ENCODE measurements around the gene TPM4. TPM values are rescaled to one million over a fixed set of nuclear protein-coding genes. Genes with fewer than 3 reads are reported as not detected.

The TPM4 gene
- total and polyA plus RNA-seq, 2 of the 8 experiments (the other 6 are each of a cell fraction or from before 2014, with no cell fraction given), result 160 to 359 TPM

DNA sequence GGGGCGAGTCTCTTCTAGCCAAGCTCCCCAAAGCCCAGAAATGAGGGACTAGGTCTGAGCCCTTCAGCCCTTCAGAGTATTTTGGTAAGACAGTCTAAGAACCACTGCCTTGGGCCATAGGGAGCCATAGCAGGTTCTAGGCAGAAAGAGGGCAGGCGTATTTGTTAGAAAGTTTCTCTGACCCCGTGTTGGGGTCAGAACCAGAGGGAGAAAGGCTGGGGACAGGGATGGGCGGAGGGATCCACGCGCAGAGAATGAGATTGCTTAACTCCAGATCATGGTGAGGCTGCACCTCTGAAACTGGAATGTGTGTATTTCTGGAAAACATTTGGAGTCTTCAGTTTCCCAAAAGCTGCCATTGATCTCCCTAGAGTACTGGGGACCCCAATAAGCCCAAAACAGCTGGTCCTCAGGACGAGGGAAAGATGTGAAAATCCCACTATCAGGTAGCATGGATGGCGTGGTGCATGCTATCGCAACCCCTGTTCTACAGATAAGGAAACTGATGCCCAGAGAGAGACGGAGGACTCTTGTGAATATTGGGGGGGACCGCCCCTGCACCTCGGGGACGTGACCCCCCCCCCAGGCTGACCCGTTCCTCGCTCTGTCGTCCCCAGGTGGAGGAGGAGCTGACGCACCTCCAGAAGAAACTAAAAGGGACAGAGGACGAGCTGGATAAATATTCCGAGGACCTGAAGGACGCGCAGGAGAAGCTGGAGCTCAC lies 703 bp upstream of the TPM4 start:
- peak overlapping the region; percentile 66; the same call in 1 of the 2 replicates for H2AK5ac ChIP-seq (ENCODE audit: low read depth, low read length)
- H3K79me2 ChIP-seq (ENCODE audit: control insufficient read depth in 1 of 2, insufficient read depth in 2 of 2, low read length in 2 of 2), result peaks cover 16 to 40% of the 10 kb centered on the region in 2 experiments
- peak overlapping the region; percentile 67; the same call in 1 of the 2 replicates for H2BK15ac ChIP-seq (ENCODE audit: low read length)
- no peak for DNase-seq (ENCODE audit: low read depth in 1 of 2, low spot score in 2 of 2)
- WGBS, 2 experiments (ENCODE audit: extremely low coverage in 1 of 2, insufficient coverage in 1 of 2, insufficient read length in 1 of 2, insufficient replicate concordance in 2 of 2, low coverage in 1 of 2, low lambda C conversion rate in 2 of 2, missing lambda C conversion rate in 1 of 2), result 26% methylated on average over 21 of the region's 21 CpGs; no CpG with 5 or more reads in 1 of the 2 experiments
- no peak overlapping the region for H2BK120ac ChIP-seq (replicated peaks; ENCODE audit: low read depth, low read length)
- peaks cover 0 to 8% (median 7%) of the 10 kb centered on the region in 4 experiments; a peak in 5 of 7 replicates for H3K4me1 ChIP-seq (replicated peaks in 1 of 4; ENCODE audit: control insufficient read depth in 3 of 4, insufficient read depth in 4 of 4, low read length in 3 of 4)
- H4K8ac ChIP-seq (ENCODE audit: extremely low read depth, insufficient read depth, low read length), result peak overlapping the region; percentile 94; the same call in 1 of the 2 replicates
- peak overlapping the region; percentile 83 to 99 (median 91) for H3K9ac ChIP-seq (replicated peaks in 1 of 4; ENCODE audit: extremely low read depth in 1 of 4, low read depth in 3 of 4, low read length in 3 of 4)
- H3K36me3 ChIP-seq (ENCODE audit: control insufficient read depth in 2 of 4, insufficient read depth in 4 of 4, low read length in 3 of 4), result peaks cover 0 to 1% (median 0%) of the 10 kb centered on the region in 4 experiments; a peak in 2 of 8 replicates
- H3K23ac ChIP-seq (ENCODE audit: insufficient read length), result no peak overlapping the region
- no peak overlapping the region for H2AFZ ChIP-seq (ENCODE audit: low read length)
- H3K56ac ChIP-seq (replicated peaks; ENCODE audit: insufficient read length, low read depth, low read length), result peak overlapping the region; percentile 70
- POLR2A ChIA-PET (ENCODE audit: partially characterized antibody), result interaction anchor here (0.6 to 22.4 kb wide), 28 partner anchors 10 to 885 kb away, joined by 3 to 582 read pairs (median 4); partner anchors contain the start of genes FAM32A, HSH2D and RAB8A
- H3K27ac ChIP-seq (ENCODE audit: low read depth, low read length), result peak overlapping the region; percentile 85
- H4K20me1 ChIP-seq (replicated peaks in 1 of 2; ENCODE audit: control insufficient read depth in 1 of 2, insufficient read depth in 2 of 2, low read length in 2 of 2), result peaks cover 0 to 2% of the 10 kb centered on the region in 2 experiments
- no peak overlapping the region for H3K14ac ChIP-seq (ENCODE audit: insufficient read length)
- CTCF ChIA-PET (ENCODE audit: partially characterized antibody), result interaction anchor here (0.7 to 9.6 kb wide), 6 partner anchors 9 to 1511 kb away, joined by 3 to 107 read pairs (median 4); partner anchors contain the start of gene RAB8A
- peak overlapping the region; percentile 88 for H2BK5ac ChIP-seq (ENCODE audit: low read depth, low read length)
- H4K5ac ChIP-seq (ENCODE audit: insufficient read length, low read depth, low read length), result peak overlapping the region; percentile 73
- peak overlapping the region; percentile 55; the same call in 1 of the 2 replicates for H3K18ac ChIP-seq (ENCODE audit: extremely low read depth, low read length)
- no peak overlapping the region for H2BK20ac ChIP-seq (ENCODE audit: low read length)
- no peak for TF ChIP-seq ZNF274 (IDR thresholded peaks at IDR 0.05; ENCODE audit: borderline replicate concordance, extremely low read depth, low read length)
- no peak for TF ChIP-seq EGR1 (IDR thresholded peaks at IDR 0.05; ENCODE audit: borderline replicate concordance, low read depth, low read length)
- peak; percentile 93 for TF ChIP-seq KDM1A (IDR thresholded peaks at IDR 0.05; ENCODE audit: borderline replicate concordance, low read length)
- TF ChIP-seq, protein P1, sequence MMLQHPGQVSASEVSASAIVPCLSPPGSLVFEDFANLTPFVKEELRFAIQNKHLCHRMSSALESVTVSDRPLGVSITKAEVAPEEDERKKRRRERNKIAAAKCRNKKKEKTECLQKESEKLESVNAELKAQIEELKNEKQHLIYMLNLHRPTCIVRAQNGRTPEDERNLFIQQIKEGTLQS (IDR thresholded peaks at IDR 0.05; ENCODE audit: insufficient read depth, low read depth, low read length), result no peak
- peak; percentile 8 to 68; a peak in 2 of 3 replicates for TF ChIP-seq POLR2A (IDR thresholded peaks at IDR 0.05; ENCODE audit: control extremely low read depth in 1 of 2, low read depth in 2 of 2, low read length in 2 of 2)
- peak; percentile 94 for TF ChIP-seq TAF7 (optimal IDR thresholded peaks at IDR 0.05; ENCODE audit: borderline replicate concordance, low read depth, low read length)
- 0 out of 4 replicates have a peak, but pooled peaks have one; percentile 21 to 44 for TF ChIP-seq HDAC2 (IDR thresholded peaks at IDR 0.05; ENCODE audit: borderline replicate concordance in 1 of 2, low read depth in 2 of 2, low read length in 2 of 2)
- no peak for TF ChIP-seq KDM5A (IDR thresholded peaks at IDR 0.05; ENCODE audit: low read length)
- TF ChIP-seq CEBPB (IDR thresholded peaks at IDR 0.05; ENCODE audit: low read depth, low read length), result 0 out of 2 replicates have a peak, but pooled peaks have one; percentile 35
- H3K23me2 ChIP-seq (ENCODE audit: low read depth, low read length), result no peaks in the 10 kb centered on the region; the same call in 1 of the 2 replicates
- peak overlapping the region; percentile 36 for H3K4ac ChIP-seq (replicated peaks; ENCODE audit: insufficient read length, low read depth, low read length)
- H3K79me1 ChIP-seq (ENCODE audit: low read depth, low read length), result peaks cover 4% of the 10 kb centered on the region
- H3K4me2 ChIP-seq (ENCODE audit: insufficient read depth in 1 of 2, low read depth in 2 of 2, low read length in 2 of 2), result peak overlapping the region; percentile 66 to 72
- peak overlapping the region; percentile 65 to 99 (median 84) for H3K4me3 ChIP-seq (ENCODE audit: extremely low read depth in 1 of 4, insufficient read depth in 2 of 4, low read depth in 3 of 4, low read length in 4 of 4)
- peak overlapping the region; percentile 7 for H4K91ac ChIP-seq (replicated peaks; ENCODE audit: insufficient read length, low read length)
- FAIRE-seq, result no peak
- no peaks in the 10 kb centered on the region for H3K9me3 ChIP-seq (ENCODE audit: insufficient read depth in 2 of 2, low read depth in 1 of 2, low read length in 1 of 2)
- H2BK12ac ChIP-seq (ENCODE audit: low read depth, low read length), result peak overlapping the region; percentile 91
- H3K27me3 ChIP-seq (replicated peaks in 1 of 4; ENCODE audit: control insufficient read depth in 3 of 4, extremely low read depth in 1 of 4, insufficient read depth in 3 of 4, low read length in 3 of 4), result no peaks in the 10 kb centered on the region
